A549 (cell line): ENCODE measurements around the gene MAMDC4.

Experiments used
- FOSB ChIP-seq: fragments of 250-450 bp; sonication (Bioruptor Pico); IDR thresholded peaks from 2 replicates; pipeline ENCODE4 v1.5.0; 2020; ENCODE audit warnings: mild to moderate bottlenecking, moderate library complexity
- KDM1A ChIP-seq: fragments of 200-600 bp; sonication (generic); IDR thresholded peaks from 2 replicates; pipeline ENCODE4 v1.6.1; 2016; ENCODE audit warnings: low read depth, mild to moderate bottlenecking
- MAZ ChIP-seq: fragments of 150-350 bp; IDR thresholded peaks from 2 replicates; pipeline ENCODE4 v1.6.1; 2014; ENCODE audit warnings: antibody characterized with exemption, low read depth, low read length, borderline replicate concordance
- MYC ChIP-seq: IDR thresholded peaks from 2 replicates; pipeline ENCODE4 v1.6.1; 2012; ENCODE audit warnings: mild to moderate bottlenecking, inconsistent platforms, low read length, improper control_type of control experiment, borderline replicate concordance
- NR3C1 ChIP-seq: fragments of >200 bp; sonication (Bioruptor Twin); formaldehyde crosslinking; IDR thresholded peaks from 3 replicates; pipeline ENCODE4 v1.6.1; 2017
- POLR2A ChIP-seq: IDR thresholded peaks from 2 replicates; pipeline ENCODE4 v1.6.1; 2012; ENCODE audit warnings: mild to moderate bottlenecking, low read length
- RAD21 ChIP-seq, 2 experiments: fragments of >200 bp in 1 of 2; sonication (Bioruptor Twin) in 1 of 2; formaldehyde crosslinking in 1 of 2; IDR thresholded peaks in 1 of 2; conservative IDR thresholded peaks in 1 of 2; 2 replicates in 1 of 2; 3 replicates in 1 of 2; pipeline ENCODE4 v1.6.1; 2012 to 2018; ENCODE audit warnings: inconsistent platforms in 1 of 2
- RCOR1 ChIP-seq: fragments of 150-350 bp; IDR thresholded peaks from 2 replicates; pipeline ENCODE4 v1.6.1; 2014; ENCODE audit warnings: antibody characterized with exemption, low read length, low read depth
- SMC3 ChIP-seq: fragments of >200 bp; sonication (Bioruptor Twin); formaldehyde crosslinking; IDR thresholded peaks from 3 replicates; pipeline ENCODE4 v1.6.1; 2018; ENCODE audit warnings: inconsistent platforms
- ZSCAN20 ChIP-seq: fragments of 250-450 bp; sonication (Bioruptor Pico); IDR thresholded peaks from 2 replicates; pipeline ENCODE4 v1.8.0; 2022; ENCODE audit warnings: mild to moderate bottlenecking, moderate library complexity
- TF ChIP-seq, protein P1 (sequence below): fragments of >200 bp; sonication (Bioruptor Twin); formaldehyde crosslinking; IDR thresholded peaks from 3 replicates; pipeline ENCODE4 v1.5.1; 2016
- TF ChIP-seq, protein P2 (sequence below): fragments of 450-650 bp; IDR thresholded peaks from 2 replicates; pipeline ENCODE4 v1.6.1; 2014; ENCODE audit warnings: antibody characterized with exemption
- TF ChIP-seq, protein P3 (sequence below): IDR thresholded peaks from 2 replicates; pipeline ENCODE4 v1.6.1; 2012
- TF ChIP-seq, protein P4 (sequence below): fragments of 150-350 bp; IDR thresholded peaks from 2 replicates; pipeline ENCODE4 v1.6.1; 2014; ENCODE audit warnings: low read depth, mild to moderate bottlenecking, low read length

DNA sequence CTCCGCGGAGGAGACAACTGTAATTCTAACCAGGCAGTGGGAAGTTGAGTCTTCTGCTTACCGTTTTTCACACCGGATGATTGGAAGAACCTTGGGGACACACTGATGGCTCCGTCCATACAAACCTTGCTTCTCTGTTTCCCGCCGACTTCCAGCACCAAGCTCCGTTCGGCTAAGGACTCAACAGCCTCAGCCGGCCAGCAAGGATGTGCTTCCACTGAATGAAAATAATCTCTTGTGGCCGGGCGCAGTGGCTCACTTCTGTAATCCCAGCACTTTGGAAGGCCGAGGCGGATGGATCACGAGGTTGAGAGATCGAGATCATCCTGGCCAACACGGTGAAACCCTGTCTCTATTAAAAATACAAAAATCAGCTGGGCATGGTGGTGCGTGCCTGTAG, 15.8 kb downstream of the MAMDC4 start:
- TF ChIP-seq POLR2A = no peak
- TF ChIP-seq, protein P1, sequence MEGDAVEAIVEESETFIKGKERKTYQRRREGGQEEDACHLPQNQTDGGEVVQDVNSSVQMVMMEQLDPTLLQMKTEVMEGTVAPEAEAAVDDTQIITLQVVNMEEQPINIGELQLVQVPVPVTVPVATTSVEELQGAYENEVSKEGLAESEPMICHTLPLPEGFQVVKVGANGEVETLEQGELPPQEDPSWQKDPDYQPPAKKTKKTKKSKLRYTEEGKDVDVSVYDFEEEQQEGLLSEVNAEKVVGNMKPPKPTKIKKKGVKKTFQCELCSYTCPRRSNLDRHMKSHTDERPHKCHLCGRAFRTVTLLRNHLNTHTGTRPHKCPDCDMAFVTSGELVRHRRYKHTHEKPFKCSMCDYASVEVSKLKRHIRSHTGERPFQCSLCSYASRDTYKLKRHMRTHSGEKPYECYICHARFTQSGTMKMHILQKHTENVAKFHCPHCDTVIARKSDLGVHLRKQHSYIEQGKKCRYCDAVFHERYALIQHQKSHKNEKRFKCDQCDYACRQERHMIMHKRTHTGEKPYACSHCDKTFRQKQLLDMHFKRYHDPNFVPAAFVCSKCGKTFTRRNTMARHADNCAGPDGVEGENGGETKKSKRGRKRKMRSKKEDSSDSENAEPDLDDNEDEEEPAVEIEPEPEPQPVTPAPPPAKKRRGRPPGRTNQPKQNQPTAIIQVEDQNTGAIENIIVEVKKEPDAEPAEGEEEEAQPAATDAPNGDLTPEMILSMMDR = no peak
- TF ChIP-seq FOSB (CRISPR knock-in tag) = no peak
- no peak for TF ChIP-seq NR3C1
- TF ChIP-seq, protein P2, sequence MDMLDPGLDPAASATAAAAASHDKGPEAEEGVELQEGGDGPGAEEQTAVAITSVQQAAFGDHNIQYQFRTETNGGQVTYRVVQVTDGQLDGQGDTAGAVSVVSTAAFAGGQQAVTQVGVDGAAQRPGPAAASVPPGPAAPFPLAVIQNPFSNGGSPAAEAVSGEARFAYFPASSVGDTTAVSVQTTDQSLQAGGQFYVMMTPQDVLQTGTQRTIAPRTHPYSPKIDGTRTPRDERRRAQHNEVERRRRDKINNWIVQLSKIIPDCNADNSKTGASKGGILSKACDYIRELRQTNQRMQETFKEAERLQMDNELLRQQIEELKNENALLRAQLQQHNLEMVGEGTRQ = no peak
- TF ChIP-seq, protein P3, sequence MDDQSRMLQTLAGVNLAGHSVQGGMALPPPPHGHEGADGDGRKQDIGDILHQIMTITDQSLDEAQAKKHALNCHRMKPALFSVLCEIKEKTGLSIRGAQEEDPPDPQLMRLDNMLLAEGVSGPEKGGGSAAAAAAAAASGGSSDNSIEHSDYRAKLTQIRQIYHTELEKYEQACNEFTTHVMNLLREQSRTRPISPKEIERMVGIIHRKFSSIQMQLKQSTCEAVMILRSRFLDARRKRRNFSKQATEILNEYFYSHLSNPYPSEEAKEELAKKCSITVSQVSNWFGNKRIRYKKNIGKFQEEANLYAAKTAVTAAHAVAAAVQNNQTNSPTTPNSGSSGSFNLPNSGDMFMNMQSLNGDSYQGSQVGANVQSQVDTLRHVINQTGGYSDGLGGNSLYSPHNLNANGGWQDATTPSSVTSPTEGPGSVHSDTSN = no peak
- no peak for TF ChIP-seq ZSCAN20 (CRISPR knock-in tag)
- TF ChIP-seq KDM1A = no peak
- TF ChIP-seq, protein P4, sequence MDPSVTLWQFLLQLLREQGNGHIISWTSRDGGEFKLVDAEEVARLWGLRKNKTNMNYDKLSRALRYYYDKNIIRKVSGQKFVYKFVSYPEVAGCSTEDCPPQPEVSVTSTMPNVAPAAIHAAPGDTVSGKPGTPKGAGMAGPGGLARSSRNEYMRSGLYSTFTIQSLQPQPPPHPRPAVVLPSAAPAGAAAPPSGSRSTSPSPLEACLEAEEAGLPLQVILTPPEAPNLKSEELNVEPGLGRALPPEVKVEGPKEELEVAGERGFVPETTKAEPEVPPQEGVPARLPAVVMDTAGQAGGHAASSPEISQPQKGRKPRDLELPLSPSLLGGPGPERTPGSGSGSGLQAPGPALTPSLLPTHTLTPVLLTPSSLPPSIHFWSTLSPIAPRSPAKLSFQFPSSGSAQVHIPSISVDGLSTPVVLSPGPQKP = no peak
- TF ChIP-seq SMC3 = no peak
- no peak for TF ChIP-seq RCOR1
- no peak for TF ChIP-seq RAD21 (conservative IDR thresholded peaks at IDR 0.05 in 1 of 2, IDR thresholded peaks at IDR 0.05 in 1 of 2)
- TF ChIP-seq MAZ = no peak
- TF ChIP-seq MYC = no peak
